ENCODE measurements around the gene NANOG. TPM values are rescaled to one million over a fixed set of nuclear protein-coding genes. Genes with fewer than 3 reads are reported as not detected.
"Not testable (repeated sequence)": the region's sequence is repeated elsewhere in the genome, so short reads cannot be mapped to it uniquely, and the experiment has no call there.

The NANOG gene
- total RNA-seq (2014; rRNA removed; shearing (Covaris generic)): not detected in 2 replicates

GRCh38 chr12:7788884-7789528 is at the start of gene NANOG:
TSS of gene NANOG (plus strand) at chr12:7789402. CDS start at chr12:7789615, 213 bp downstream.
- not testable (repeated sequence) for DNase-seq (ENCODE audit: low spot score)

GRCh38 chr12:7747246-7747645 is 42.0 kb upstream of the NANOG start, which contains the start of gene CLEC4C:
TSS of gene CLEC4C (minus strand) at chr12:7747375. CDS start at chr12:7747348, 27 bp downstream.
- no peak for DNase-seq (ENCODE audit: low spot score)

- DNase-seq (ENCODE audit: low spot score): no peak
Measured at GRCh38 chr12:7748852-7749251, 40.4 kb upstream of the NANOG start.

GRCh38 chr12:7749442-7749841 is 39.8 kb upstream of the NANOG start:
- no peak for DNase-seq (ENCODE audit: low spot score)

GRCh38 chr12:7750350-7750749 is 38.9 kb upstream of the NANOG start:
- no peak for DNase-seq (ENCODE audit: low spot score)

GRCh38 chr12:7751394-7751793 is 37.8 kb upstream of the NANOG start:
- DNase-seq (ENCODE audit: low spot score): no peak

- DNase-seq (ENCODE audit: low spot score): not testable (repeated sequence)
Measured at GRCh38 chr12:7751941-7752922, 37.0 kb upstream of the NANOG start.

- DNase-seq (ENCODE audit: low spot score): not testable (repeated sequence)
Measured at GRCh38 chr12:7755668-7756067, 33.5 kb upstream of the NANOG start.

- DNase-seq (ENCODE audit: low spot score): no peak
Measured at GRCh38 chr12:7756993-7757392, 32.2 kb upstream of the NANOG start.

GRCh38 chr12:7758766-7759140 is 30.4 kb upstream of the NANOG start:
- no peak for DNase-seq (ENCODE audit: low spot score)

- no peak for DNase-seq (ENCODE audit: low spot score)
Measured at GRCh38 chr12:7769999-7770398, 19.2 kb upstream of the NANOG start.

GRCh38 chr12:7781274-7781673 is 7.9 kb upstream of the NANOG start:
- DNase-seq (ENCODE audit: low spot score): no peak

- no peak for DNase-seq (ENCODE audit: low spot score)
Measured at GRCh38 chr12:7782055-7782454, 7.1 kb upstream of the NANOG start.

GRCh38 chr12:7783433-7783832 is 5.8 kb upstream of the NANOG start:
- DNase-seq (ENCODE audit: low spot score): not testable (repeated sequence)

- no peak for DNase-seq (ENCODE audit: low spot score)
Measured at GRCh38 chr12:7784701-7785100, 4.5 kb upstream of the NANOG start.

GRCh38 chr12:7787574-7788293 is 1.5 kb upstream of the NANOG start:
- no peak for DNase-seq (ENCODE audit: low spot score)

GRCh38 chr12:7788294-7788660 is 925 bp upstream of the NANOG start:
- no peak for DNase-seq (ENCODE audit: low spot score)

- no peak for DNase-seq (ENCODE audit: low spot score)
Measured at GRCh38 chr12:7793211-7793610, 4.0 kb downstream of the NANOG start.

GRCh38 chr12:7797269-7797668 is 8.1 kb downstream of the NANOG start:
- DNase-seq (ENCODE audit: low spot score): not testable (repeated sequence)

- no peak for DNase-seq (ENCODE audit: low spot score)
Measured at GRCh38 chr12:7797698-7798398, 8.6 kb downstream of the NANOG start.

- DNase-seq (ENCODE audit: low spot score): not testable (repeated sequence)
Measured at GRCh38 chr12:7798750-7799308, 9.6 kb downstream of the NANOG start.
